ENCODE measurements around the gene CEMP1. TPM values are rescaled to one million over a fixed set of nuclear protein-coding genes. Genes with fewer than 3 reads are reported as not detected.

Gene CEMP1
- total RNA-seq, 1 experiment from 2014 or later: not detected

DNA sequence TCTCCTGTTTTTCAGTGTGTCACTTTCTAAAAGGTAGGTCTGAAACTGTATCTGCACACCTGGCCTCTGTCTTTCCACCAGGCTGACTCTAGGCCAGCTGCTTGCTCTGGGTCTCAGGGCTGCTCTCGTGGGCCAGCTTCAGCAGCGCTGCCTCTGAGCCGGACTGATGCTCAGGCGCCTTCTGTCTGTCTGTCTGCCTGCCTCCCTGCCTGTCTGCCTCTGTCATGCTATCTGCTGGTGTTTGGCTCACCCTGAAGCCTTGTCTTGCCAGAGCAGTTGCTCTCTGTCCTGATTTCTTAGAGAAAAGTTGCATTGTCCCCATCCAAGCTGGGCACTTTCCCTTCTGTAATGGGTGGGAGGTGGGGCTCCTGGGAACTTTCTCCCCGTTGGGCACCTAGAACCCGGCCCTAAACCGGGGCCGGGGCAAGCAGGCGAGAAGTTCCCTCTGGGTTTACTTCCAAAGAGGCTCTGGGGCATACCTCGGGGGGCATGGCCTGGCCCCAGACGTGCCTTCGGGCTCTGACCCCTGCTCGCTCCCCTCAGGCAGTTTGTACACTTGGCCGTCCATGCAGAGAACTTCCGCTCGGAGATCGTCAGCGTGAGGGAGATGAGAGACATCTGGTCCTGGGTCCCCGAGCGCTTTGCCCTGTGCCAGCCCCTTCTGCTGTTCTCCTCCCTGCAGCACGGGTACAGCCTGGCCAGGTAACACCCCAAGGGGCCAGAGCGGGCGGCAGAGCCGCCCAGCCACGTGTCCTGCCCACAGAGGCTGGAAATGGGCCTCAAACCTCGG, 33.3 kb downstream of the CEMP1 start:
- Histone ChIP-seq H3K4me3 (no peak overlapping the region), H3K4me1 (replicated peaks) (peaks cover 17% of the 10 kb centered on the region), H3K27me3 (replicated peaks) (no peaks in the 10 kb centered on the region; the same call in 1 of the 2 replicates), H3K36me3 (peaks cover 33% of the 10 kb centered on the region), H3K9me3 (replicated peaks) (peaks cover 3% of the 10 kb centered on the region; the same call in 1 of the 2 replicates), H3K27ac (no peak overlapping the region)
- DNase-seq (ENCODE audit: low read depth in 1 of 2, low spot score in 2 of 2): no peak

DNA sequence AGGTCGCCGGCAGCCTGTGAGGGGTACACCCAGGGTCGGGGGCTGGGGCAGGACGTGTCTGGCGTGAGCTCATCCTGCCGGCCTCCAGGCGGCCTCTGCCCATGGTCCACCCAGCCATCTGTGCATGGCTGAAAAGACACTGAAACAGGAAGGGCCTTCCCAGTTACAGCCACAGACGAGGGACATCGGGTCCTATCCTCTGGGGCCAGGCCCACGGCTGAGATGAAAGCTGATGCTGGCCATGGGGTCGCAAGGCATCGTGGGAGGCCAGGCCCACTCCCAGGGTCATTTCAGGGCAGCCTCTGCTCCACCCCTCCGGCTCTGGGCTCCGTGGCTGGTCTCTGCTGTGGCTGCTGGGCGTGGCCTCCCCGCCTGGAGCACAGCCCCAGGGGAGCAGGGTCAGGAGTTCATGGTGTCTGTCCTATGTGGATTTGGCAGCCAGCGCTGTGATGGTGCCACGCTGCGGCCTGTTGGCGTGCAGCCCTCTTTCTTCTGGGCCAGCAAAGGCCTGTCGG, 34.0 kb downstream of the CEMP1 start:
- Histone ChIP-seq H3K27ac (no peak overlapping the region), H3K36me3 (peaks cover 33% of the 10 kb centered on the region)

DNA sequence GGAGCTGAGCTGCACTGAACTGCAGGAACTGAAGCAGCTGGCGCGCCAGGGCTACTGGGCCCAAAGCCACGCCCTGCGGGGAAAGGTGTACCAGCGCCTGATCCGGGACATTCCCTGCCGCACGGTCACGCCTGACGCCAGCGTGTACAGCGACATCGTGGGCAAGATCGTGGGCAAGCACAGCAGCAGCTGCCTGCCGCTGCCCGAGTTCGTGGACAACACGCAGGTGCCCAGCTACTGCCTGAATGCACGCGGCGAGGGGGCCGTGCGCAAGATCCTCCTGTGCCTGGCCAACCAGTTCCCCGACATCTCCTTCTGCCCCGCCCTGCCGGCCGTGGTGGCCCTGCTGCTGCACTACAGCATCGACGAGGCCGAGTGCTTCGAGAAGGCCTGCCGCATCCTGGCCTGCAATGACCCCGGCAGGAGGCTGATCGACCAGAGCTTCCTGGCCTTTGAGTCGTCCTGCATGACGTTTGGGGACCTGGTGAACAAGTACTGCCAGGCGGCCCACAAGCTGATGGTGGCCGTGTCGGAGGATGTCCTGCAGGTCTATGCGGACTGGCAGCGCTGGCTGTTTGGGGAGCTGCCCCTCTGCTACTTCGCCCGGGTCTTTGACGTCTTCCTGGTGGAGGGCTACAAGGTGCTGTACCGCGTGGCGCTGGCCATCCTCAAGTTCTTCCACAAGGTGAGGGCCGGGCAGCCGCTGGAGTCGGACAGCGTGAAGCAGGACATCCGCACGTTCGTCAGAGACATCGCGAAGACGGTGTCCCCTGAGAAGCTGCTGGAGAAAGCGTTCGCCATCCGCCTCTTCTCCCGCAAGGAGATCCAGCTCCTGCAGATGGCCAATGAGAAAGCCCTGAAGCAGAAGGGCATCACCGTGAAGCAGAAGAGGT, 34.7 kb downstream of the CEMP1 start:
- Histone ChIP-seq H3K4me3 (no peak overlapping the region), H3K36me3 (peaks cover 33% of the 10 kb centered on the region), H3K27me3 (replicated peaks) (no peaks in the 10 kb centered on the region; the same call in 1 of the 2 replicates), H3K27ac (no peak overlapping the region), H3K4me1 (replicated peaks) (peaks cover 17% of the 10 kb centered on the region), H3K9me3 (replicated peaks) (peaks cover 3% of the 10 kb centered on the region; the same call in 1 of the 2 replicates)
- no peak for DNase-seq (ENCODE audit: low read depth in 1 of 2, low spot score in 2 of 2)

More for the DNA sequence above, 34.0 kb downstream of the CEMP1 start:
- Histone ChIP-seq H3K27me3 (replicated peaks) (no peaks in the 10 kb centered on the region; the same call in 1 of the 2 replicates), H3K4me3 (no peak overlapping the region), H3K4me1 (replicated peaks) (peaks cover 17% of the 10 kb centered on the region), H3K9me3 (replicated peaks) (peaks cover 3% of the 10 kb centered on the region; the same call in 1 of the 2 replicates)
- peak in 1 of 2 experiments; percentile 51 for DNase-seq (ENCODE audit: low read depth in 1 of 2, low spot score in 2 of 2)

DNA sequence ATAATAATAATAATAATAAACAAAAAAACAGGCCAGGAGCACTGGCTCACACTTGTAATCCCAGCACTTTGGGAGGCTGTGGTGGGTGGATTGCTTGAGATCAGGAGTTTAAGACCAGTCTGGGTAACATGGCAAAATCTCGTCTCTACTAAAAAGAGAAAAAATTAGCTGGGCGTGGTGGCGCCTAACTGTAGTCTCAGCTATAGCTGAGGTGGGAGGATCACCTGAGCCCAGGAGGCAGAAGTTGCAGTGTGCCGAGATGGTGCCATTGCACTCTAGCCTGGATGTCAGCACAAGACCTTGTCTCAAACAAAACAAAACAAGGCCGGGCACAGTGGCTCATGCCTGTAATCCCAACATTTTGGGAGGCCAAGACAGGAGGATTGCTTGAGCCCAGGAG, 36.2 kb downstream of the CEMP1 start:
- no peaks in the 10 kb centered on the region for H3K27me3 ChIP-seq (replicated peaks)
- no peak overlapping the region for H3K27ac ChIP-seq
- H3K4me3 ChIP-seq: no peak overlapping the region
- no peaks in the 10 kb centered on the region for H3K9me3 ChIP-seq (replicated peaks)
- H3K4me1 ChIP-seq (replicated peaks): peaks cover 10% of the 10 kb centered on the region
- DNase-seq (ENCODE audit: low read depth in 1 of 2, low spot score in 2 of 2): no peak
- H3K36me3 ChIP-seq: peaks cover 28% of the 10 kb centered on the region

DNA sequence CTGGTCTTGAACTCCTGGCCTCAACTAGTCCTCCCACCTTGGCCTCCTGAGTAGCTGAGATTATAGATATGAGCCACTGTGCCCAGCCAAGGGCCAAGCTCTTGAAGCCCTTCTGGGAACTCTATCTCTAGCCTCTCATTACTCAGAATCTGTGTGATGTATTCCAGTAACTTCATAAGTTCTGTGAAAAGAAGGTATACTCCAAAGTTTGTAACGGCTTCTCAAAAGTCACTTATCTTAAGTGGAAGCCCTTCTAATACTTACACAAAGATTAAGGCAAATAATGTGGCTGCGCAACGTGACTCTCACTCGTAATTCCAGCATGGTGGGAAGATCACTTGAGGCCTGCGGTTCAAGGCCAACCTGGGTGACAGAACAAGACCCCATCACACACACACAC, 36.6 kb downstream of the CEMP1 start:
- Histone ChIP-seq H3K4me3 (no peak overlapping the region), H3K27ac (no peak overlapping the region), H3K9me3 (replicated peaks) (no peaks in the 10 kb centered on the region), H3K36me3 (peaks cover 28% of the 10 kb centered on the region), H3K27me3 (replicated peaks) (no peaks in the 10 kb centered on the region), H3K4me1 (replicated peaks) (peaks cover 10% of the 10 kb centered on the region)
- no peak for DNase-seq (ENCODE audit: low read depth in 1 of 2, low spot score in 2 of 2)

- DNase-seq (ENCODE audit: low read depth in 1 of 2, low spot score in 2 of 2): no peak
- peaks cover 10% of the 10 kb centered on the region for H3K4me1 ChIP-seq (replicated peaks)
Observed at GRCh38 chr16:2493605-2494004, 37.6 kb downstream of the CEMP1 start.

DNA sequence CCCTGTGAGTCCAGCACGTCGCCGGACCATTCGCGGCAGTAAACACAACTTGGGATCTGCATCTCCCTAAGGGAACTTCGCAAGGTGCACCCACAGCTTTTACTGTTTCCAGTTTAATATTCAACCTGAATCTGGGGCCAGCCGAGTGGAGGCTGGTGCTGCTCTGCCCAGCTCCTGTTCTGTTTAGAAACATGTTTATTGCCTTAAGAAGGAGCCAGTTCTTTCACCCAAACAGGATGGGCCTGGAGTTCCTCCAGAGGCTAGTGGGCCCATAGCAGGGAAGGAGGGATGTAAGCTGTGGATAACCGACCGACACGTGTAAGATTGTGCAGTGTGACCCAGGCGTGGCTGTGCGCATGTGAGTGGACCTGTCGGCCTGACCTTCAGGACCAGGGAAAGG, 38.9 kb downstream of the CEMP1 start:
- Histone ChIP-seq H3K9me3 (replicated peaks) (no peaks in the 10 kb centered on the region), H3K4me3 (no peak overlapping the region), H3K36me3 (peaks cover 12% of the 10 kb centered on the region), H3K27ac (no peak overlapping the region), H3K27me3 (replicated peaks) (no peaks in the 10 kb centered on the region), H3K4me1 (replicated peaks) (peaks cover 5% of the 10 kb centered on the region)
- DNase-seq (ENCODE audit: low read depth in 1 of 2, low spot score in 2 of 2): no peak

More at GRCh38 chr16:2493605-2494004, 37.6 kb downstream of the CEMP1 start:
- Histone ChIP-seq H3K9me3 (replicated peaks) (no peaks in the 10 kb centered on the region), H3K4me3 (no peak overlapping the region), H3K27ac (no peak overlapping the region), H3K27me3 (replicated peaks) (no peaks in the 10 kb centered on the region), H3K36me3 (peaks cover 22% of the 10 kb centered on the region)

GRCh38 chr16:2490190-2491105, 40.8 kb downstream of the CEMP1 start:
- no peak overlapping the region for H3K27ac ChIP-seq
- H3K4me3 ChIP-seq: no peak overlapping the region
- H3K9me3 ChIP-seq (replicated peaks): no peaks in the 10 kb centered on the region
- no peaks in the 10 kb centered on the region for H3K4me1 ChIP-seq (replicated peaks)
- no peak for DNase-seq (ENCODE audit: low read depth in 1 of 2, low spot score in 2 of 2)
- no peaks in the 10 kb centered on the region for H3K27me3 ChIP-seq (replicated peaks)
- H3K36me3 ChIP-seq: no peaks in the 10 kb centered on the region

DNA sequence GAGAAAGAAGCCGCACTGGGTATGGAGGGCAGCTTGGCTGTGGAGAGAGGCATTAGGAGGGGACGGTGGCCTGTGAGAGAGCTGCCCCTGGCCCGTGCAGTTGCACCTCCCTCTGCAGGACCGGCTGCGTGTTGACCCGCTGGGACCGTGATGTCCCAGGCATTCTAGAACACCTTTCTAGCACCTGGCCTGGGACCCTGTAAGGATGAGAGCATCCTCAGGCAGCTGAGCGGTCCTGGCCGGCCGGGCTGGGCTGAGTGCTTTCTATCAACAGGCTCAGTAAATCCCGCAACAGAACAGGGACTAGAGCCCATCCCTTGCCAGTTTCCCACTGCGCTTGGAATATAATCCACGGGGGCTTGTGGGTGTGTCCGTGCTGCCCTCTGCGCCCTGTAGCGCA, 41.6 kb downstream of the CEMP1 start:
- H3K9me3 ChIP-seq (replicated peaks): no peaks in the 10 kb centered on the region
- no peak overlapping the region for H3K27ac ChIP-seq
- H3K4me1 ChIP-seq (replicated peaks): no peaks in the 10 kb centered on the region
- no peaks in the 10 kb centered on the region for H3K36me3 ChIP-seq
- H3K4me3 ChIP-seq: no peak overlapping the region
- H3K27me3 ChIP-seq (replicated peaks): no peaks in the 10 kb centered on the region
- no peak for DNase-seq (ENCODE audit: low read depth in 1 of 2, low spot score in 2 of 2)

- H3K36me3 ChIP-seq: no peaks in the 10 kb centered on the region
- no peak overlapping the region for H3K4me3 ChIP-seq
Observed at GRCh38 chr16:2487903-2488531, 43.2 kb downstream of the CEMP1 start.

GRCh38 chr16:2487517-2487842, 43.7 kb downstream of the CEMP1 start:
- Histone ChIP-seq H3K27ac (no peak overlapping the region), H3K27me3 (replicated peaks) (no peaks in the 10 kb centered on the region), H3K36me3 (no peaks in the 10 kb centered on the region), H3K4me3 (no peak overlapping the region), H3K4me1 (replicated peaks) (no peaks in the 10 kb centered on the region), H3K9me3 (replicated peaks) (no peaks in the 10 kb centered on the region)
- DNase-seq (ENCODE audit: low read depth in 1 of 2, low spot score in 2 of 2): no peak

More at GRCh38 chr16:2487903-2488531, 43.2 kb downstream of the CEMP1 start:
- Histone ChIP-seq H3K9me3 (replicated peaks) (no peaks in the 10 kb centered on the region), H3K27ac (no peak overlapping the region), H3K27me3 (replicated peaks) (no peaks in the 10 kb centered on the region), H3K4me1 (replicated peaks) (no peaks in the 10 kb centered on the region)
- no peak for DNase-seq (ENCODE audit: low read depth in 1 of 2, low spot score in 2 of 2)

DNA sequence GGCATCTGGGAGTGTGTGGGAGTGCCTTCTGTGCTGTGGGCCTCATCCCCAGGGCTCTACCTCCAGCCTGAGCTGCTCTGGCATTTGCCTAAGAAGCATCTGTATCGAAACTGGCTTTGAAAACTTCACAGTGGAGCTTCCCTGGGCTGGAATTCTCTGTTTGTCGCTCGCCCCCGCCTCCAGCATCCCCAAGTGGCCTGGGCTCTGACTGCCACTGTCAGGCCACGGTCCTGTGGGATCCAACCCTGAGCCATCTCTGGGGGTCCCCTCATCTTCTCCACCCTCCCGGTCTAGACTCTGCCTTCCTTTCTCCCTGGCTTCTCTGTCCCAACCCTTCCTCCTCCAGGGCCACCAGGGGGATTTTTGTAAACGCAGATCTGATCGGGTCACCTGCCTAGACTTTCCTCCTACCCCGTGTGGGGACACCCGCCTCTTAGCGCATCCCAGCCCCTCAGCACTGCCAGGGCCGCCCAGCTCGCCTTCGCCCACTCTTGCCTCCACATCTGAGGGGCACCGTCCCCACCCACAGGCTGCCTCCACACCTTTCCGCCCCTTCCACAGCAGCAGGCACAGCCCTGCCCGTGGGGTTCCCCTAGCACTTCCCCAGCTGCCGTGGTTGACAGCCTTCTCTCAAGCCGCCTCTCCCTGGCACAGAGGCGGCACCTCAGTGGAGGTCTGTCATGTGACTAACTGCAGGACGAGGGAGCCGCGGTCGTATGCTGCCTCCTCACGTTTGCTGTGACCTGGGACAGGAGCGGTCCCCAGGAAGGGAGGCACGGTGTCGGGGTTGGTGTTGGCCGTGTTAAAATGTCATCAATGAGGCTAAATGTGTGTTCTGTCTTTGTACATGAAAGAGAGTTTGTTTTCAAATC, 44.3 kb downstream of the CEMP1 start:
- no peak for DNase-seq (ENCODE audit: low read depth in 1 of 2, low spot score in 2 of 2)
- H3K27me3 ChIP-seq (replicated peaks): no peaks in the 10 kb centered on the region

More for the DNA sequence above, 44.3 kb downstream of the CEMP1 start:
- Histone ChIP-seq H3K4me1 (replicated peaks) (no peaks in the 10 kb centered on the region), H3K4me3 (no peak overlapping the region), H3K9me3 (replicated peaks) (no peaks in the 10 kb centered on the region), H3K36me3 (no peaks in the 10 kb centered on the region), H3K27ac (no peak overlapping the region)

Data from SJSA1 (cell line).